Astrocyte (in vitro differentiated cells and primary cell): ENCODE data around the gene VEZT.

ENCODE experiments used
- EZH2 ChIP-seq: IDR thresholded peaks from 2 replicates; pipeline ENCODE4 v1.6.1; 2012; ENCODE audit warnings: mild to moderate bottlenecking, low read length, inconsistent platforms; ENCODE audit not compliant: insufficient read depth
- TF ChIP-seq, protein P1 (sequence below): IDR thresholded peaks from 2 replicates; pipeline ENCODE4 v1.5.1; 2011; ENCODE audit warnings: low read depth, mild to moderate bottlenecking, inconsistent platforms, low read length, moderate library complexity; ENCODE audit not compliant: insufficient read depth

DNA sequence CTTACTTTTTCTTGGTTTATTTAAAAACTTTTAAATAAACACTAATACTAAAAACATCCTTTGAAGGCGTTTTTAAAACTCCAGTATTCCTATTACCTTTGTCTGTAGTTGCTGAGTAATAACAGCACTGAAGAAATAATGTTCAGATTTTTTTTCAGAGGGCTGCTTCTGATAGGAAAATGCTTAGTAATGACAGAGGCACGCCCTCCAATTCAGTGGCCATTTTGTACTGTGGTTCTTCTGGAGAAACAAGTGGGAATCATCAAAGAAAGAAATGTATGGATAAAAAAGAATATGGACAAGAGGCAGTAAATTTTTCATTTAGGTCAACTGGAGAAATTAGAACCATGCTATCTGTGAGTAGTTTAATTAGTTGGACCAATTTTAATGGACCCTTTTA is 13.6 kb downstream of the VEZT start:
- no peak for TF ChIP-seq EZH2
- TF ChIP-seq, protein P1, sequence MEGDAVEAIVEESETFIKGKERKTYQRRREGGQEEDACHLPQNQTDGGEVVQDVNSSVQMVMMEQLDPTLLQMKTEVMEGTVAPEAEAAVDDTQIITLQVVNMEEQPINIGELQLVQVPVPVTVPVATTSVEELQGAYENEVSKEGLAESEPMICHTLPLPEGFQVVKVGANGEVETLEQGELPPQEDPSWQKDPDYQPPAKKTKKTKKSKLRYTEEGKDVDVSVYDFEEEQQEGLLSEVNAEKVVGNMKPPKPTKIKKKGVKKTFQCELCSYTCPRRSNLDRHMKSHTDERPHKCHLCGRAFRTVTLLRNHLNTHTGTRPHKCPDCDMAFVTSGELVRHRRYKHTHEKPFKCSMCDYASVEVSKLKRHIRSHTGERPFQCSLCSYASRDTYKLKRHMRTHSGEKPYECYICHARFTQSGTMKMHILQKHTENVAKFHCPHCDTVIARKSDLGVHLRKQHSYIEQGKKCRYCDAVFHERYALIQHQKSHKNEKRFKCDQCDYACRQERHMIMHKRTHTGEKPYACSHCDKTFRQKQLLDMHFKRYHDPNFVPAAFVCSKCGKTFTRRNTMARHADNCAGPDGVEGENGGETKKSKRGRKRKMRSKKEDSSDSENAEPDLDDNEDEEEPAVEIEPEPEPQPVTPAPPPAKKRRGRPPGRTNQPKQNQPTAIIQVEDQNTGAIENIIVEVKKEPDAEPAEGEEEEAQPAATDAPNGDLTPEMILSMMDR, result no peak
